SK-N-SH (cell line): Measurements from ENCODE around the gene C19orf67.

ENCODE experiments used
- EP300 ChIP-seq, 2 experiments: IDR thresholded peaks; 2 replicates each; pipeline versions ENCODE4 v1.4.0 to v1.6.1; 2012; ENCODE audit warnings: borderline replicate concordance in 1 of 2, low read depth in 1 of 2, low read length in 1 of 2
- EZH2phosphoT487 ChIP-seq: fragments of 200-600 bp; sonication (generic); IDR thresholded peaks from 2 replicates; pipeline ENCODE4 v1.6.1; 2017; ENCODE audit warnings: low read depth, mixed run types, mild to moderate bottlenecking, antibody characterized with exemption, moderate library complexity, borderline replicate concordance
- GABPA ChIP-seq: IDR thresholded peaks from 2 replicates; pipeline ENCODE4 v1.4.0; 2012; ENCODE audit warnings: low read depth, mild to moderate bottlenecking
- MEF2A ChIP-seq: IDR thresholded peaks from 2 replicates; pipeline ENCODE4 v1.4.0; 2012; ENCODE audit warnings: low read depth, borderline replicate concordance
- NRF1 ChIP-seq: IDR thresholded peaks from 2 replicates; pipeline ENCODE4 v1.6.1; 2012; ENCODE audit warnings: low read depth, mild to moderate bottlenecking, low read length
- RAD21 ChIP-seq: IDR thresholded peaks from 2 replicates; pipeline ENCODE4 v1.6.1; 2012; ENCODE audit warnings: mild to moderate bottlenecking, low read length
- RFX5 ChIP-seq: IDR thresholded peaks from 2 replicates; pipeline ENCODE4 v1.6.1; 2012; ENCODE audit warnings: mild to moderate bottlenecking, improper control_type of control experiment, low read length
- SMC3 ChIP-seq: IDR thresholded peaks from 2 replicates; pipeline ENCODE4 v1.6.1; 2012; ENCODE audit warnings: low read depth, low read length, improper control_type of control experiment
- TCF12 ChIP-seq: IDR thresholded peaks from 2 replicates; pipeline ENCODE4 v1.4.0; 2012
- YY1 ChIP-seq: IDR thresholded peaks from 2 replicates; pipeline ENCODE4 v1.4.0; 2012; ENCODE audit warnings: low read depth, mild to moderate bottlenecking
- TF ChIP-seq, protein P1 (sequence below): fragments of 200-600 bp; sonication (generic); IDR thresholded peaks from 2 replicates; pipeline ENCODE4 v1.6.1; 2017; ENCODE audit warnings: antibody characterized with exemption, mild to moderate bottlenecking, moderate library complexity
- TF ChIP-seq, protein P2 (sequence below): IDR thresholded peaks from 2 replicates; pipeline ENCODE4 v1.4.0; 2012; ENCODE audit warnings: low read depth, borderline replicate concordance
- TF ChIP-seq, protein P3 (sequence below): IDR thresholded peaks from 2 replicates; pipeline ENCODE4 v1.6.1; 2012; ENCODE audit warnings: mild to moderate bottlenecking, low read depth, low read length, moderate library complexity

DNA sequence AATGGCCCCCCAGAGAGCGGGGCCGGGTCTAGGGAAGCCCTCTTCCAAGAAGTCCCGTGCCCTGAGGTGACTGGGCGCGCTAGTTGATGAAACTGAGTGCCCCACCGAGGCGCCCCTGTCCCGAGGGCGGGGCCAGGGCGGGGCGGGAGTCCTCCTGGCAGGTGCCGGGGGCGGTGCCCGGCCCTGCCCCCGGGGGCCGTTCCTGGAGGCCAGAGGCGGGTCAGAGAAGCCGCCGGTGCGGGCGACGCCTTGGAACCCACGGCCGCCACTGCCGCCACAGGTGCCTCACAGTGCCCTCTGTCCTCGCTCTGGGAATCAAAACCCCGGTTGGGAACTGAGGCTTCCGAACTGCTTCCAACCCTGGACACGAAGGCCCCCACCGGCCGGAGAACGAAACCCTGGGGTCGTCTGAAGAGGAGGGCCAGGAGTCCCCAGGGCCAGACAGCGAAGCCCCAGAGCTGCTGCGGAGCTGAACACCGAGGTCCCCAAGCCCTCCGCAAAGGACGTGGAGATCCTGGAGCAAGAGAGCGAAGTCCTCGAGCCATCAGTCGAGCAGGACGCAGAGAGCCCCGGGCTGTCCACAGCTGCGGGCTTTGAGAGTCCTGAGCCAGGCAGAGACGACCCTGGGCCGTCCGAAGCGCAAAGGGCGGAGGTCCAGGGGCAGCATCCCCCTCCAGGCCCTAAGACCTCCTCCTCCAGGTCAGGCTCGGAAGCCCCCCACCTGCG, 12.9 kb downstream of the C19orf67 start, which contains the start of gene MISP3:
- TF ChIP-seq, protein P1, sequence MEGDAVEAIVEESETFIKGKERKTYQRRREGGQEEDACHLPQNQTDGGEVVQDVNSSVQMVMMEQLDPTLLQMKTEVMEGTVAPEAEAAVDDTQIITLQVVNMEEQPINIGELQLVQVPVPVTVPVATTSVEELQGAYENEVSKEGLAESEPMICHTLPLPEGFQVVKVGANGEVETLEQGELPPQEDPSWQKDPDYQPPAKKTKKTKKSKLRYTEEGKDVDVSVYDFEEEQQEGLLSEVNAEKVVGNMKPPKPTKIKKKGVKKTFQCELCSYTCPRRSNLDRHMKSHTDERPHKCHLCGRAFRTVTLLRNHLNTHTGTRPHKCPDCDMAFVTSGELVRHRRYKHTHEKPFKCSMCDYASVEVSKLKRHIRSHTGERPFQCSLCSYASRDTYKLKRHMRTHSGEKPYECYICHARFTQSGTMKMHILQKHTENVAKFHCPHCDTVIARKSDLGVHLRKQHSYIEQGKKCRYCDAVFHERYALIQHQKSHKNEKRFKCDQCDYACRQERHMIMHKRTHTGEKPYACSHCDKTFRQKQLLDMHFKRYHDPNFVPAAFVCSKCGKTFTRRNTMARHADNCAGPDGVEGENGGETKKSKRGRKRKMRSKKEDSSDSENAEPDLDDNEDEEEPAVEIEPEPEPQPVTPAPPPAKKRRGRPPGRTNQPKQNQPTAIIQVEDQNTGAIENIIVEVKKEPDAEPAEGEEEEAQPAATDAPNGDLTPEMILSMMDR: no peak
- TF ChIP-seq RAD21 (no peak), EP300 (IDR thresholded peaks at IDR 0.05; ENCODE audit: borderline replicate concordance in 1 of 2, low read depth in 1 of 2, low read length in 1 of 2) (no peak), TCF12 (no peak), NRF1 (no peak), YY1 (no peak), SMC3 (no peak), RFX5 (no peak), MEF2A (no peak), GABPA (no peak), EZH2phosphoT487 (no peak)
- TF ChIP-seq, protein P2, sequence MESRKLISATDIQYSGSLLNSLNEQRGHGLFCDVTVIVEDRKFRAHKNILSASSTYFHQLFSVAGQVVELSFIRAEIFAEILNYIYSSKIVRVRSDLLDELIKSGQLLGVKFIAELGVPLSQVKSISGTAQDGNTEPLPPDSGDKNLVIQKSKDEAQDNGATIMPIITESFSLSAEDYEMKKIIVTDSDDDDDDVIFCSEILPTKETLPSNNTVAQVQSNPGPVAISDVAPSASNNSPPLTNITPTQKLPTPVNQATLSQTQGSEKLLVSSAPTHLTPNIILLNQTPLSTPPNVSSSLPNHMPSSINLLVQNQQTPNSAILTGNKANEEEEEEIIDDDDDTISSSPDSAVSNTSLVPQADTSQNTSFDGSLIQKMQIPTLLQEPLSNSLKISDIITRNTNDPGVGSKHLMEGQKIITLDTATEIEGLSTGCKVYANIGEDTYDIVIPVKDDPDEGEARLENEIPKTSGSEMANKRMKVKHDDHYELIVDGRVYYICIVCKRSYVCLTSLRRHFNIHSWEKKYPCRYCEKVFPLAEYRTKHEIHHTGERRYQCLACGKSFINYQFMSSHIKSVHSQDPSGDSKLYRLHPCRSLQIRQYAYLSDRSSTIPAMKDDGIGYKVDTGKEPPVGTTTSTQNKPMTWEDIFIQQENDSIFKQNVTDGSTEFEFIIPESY: no peak
- TF ChIP-seq, protein P3, sequence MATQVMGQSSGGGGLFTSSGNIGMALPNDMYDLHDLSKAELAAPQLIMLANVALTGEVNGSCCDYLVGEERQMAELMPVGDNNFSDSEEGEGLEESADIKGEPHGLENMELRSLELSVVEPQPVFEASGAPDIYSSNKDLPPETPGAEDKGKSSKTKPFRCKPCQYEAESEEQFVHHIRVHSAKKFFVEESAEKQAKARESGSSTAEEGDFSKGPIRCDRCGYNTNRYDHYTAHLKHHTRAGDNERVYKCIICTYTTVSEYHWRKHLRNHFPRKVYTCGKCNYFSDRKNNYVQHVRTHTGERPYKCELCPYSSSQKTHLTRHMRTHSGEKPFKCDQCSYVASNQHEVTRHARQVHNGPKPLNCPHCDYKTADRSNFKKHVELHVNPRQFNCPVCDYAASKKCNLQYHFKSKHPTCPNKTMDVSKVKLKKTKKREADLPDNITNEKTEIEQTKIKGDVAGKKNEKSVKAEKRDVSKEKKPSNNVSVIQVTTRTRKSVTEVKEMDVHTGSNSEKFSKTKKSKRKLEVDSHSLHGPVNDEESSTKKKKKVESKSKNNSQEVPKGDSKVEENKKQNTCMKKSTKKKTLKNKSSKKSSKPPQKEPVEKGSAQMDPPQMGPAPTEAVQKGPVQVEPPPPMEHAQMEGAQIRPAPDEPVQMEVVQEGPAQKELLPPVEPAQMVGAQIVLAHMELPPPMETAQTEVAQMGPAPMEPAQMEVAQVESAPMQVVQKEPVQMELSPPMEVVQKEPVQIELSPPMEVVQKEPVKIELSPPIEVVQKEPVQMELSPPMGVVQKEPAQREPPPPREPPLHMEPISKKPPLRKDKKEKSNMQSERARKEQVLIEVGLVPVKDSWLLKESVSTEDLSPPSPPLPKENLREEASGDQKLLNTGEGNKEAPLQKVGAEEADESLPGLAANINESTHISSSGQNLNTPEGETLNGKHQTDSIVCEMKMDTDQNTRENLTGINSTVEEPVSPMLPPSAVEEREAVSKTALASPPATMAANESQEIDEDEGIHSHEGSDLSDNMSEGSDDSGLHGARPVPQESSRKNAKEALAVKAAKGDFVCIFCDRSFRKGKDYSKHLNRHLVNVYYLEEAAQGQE: no peak
